WERI-Rb-1 (cell line): Measurements from ENCODE around the gene HMG20B.

Experiments used
- DNase-seq: peaks from one replicate; pipeline ENCODE4 v3.0.0-alpha.2; 2020
- H3K27ac ChIP-seq: fragments of 250-450 bp; sonication (Bioruptor Pico); 2 replicates; pipeline ENCODE4 v1.5.1; 2020; ENCODE audit warnings: mild to moderate bottlenecking, moderate library complexity
- H3K27me3 ChIP-seq: fragments of 250-450 bp; sonication (Bioruptor Pico); 2 replicates; pipeline ENCODE4 v1.5.1; 2021; ENCODE audit warnings: mild to moderate bottlenecking, low read depth, moderate library complexity; ENCODE audit not compliant: insufficient read depth, severe bottlenecking
- H3K36me3 ChIP-seq: fragments of 250-450 bp; sonication (Bioruptor Pico); 2 replicates; pipeline ENCODE4 v1.5.1; 2020; ENCODE audit warnings: mild to moderate bottlenecking, moderate library complexity
- H3K4me3 ChIP-seq: 2 replicates; pipeline ENCODE4 v1.5.1; 2011; ENCODE audit warnings: low read depth, mild to moderate bottlenecking, control low read depth, low read length
- H3K9me3 ChIP-seq: fragments of 250-450 bp; sonication (Bioruptor Pico); 2 replicates; pipeline ENCODE4 v1.5.1; 2021; ENCODE audit warnings: mild to moderate bottlenecking, moderate library complexity; ENCODE audit not compliant: severe bottlenecking
- CTCF ChIP-seq: IDR thresholded peaks from 2 replicates; pipeline ENCODE4 v1.5.1; 2011; ENCODE audit warnings: low read depth, mild to moderate bottlenecking, control low read depth, inconsistent platforms, low read length

HMG20B gene

GRCh38 chr19:3548606-3549005 is 24.1 kb upstream of the HMG20B start:
- no peak for TF ChIP-seq CTCF
- no peak overlapping the region for H3K4me3 ChIP-seq
- no peak overlapping the region for H3K27ac ChIP-seq
- H3K9me3 ChIP-seq = no peaks in the 10 kb centered on the region
- no peaks in the 10 kb centered on the region for H3K27me3 ChIP-seq
- DNase-seq = no peak
- H3K36me3 ChIP-seq = peaks cover 41% of the 10 kb centered on the region

GRCh38 chr19:3549816-3550215 is 22.9 kb upstream of the HMG20B start:
- H3K9me3 ChIP-seq = no peaks in the 10 kb centered on the region
- no peak overlapping the region for H3K4me3 ChIP-seq
- DNase-seq = peak; percentile 70
- TF ChIP-seq CTCF = no peak
- H3K36me3 ChIP-seq = peaks cover 35% of the 10 kb centered on the region
- no peaks in the 10 kb centered on the region for H3K27me3 ChIP-seq
- 0 out of 2 replicates have a peak overlapping the region, but pooled peaks have one; percentile 26 for H3K27ac ChIP-seq

GRCh38 chr19:3550947-3551791 is 21.6 kb upstream of the HMG20B start:
- Histone ChIP-seq H3K4me3 (no peak overlapping the region), H3K36me3 (peaks cover 24% of the 10 kb centered on the region), H3K9me3 (no peaks in the 10 kb centered on the region), H3K27ac (no peak overlapping the region), H3K27me3 (no peaks in the 10 kb centered on the region)
- DNase-seq = no peak
- no peak for TF ChIP-seq CTCF

- Histone ChIP-seq H3K27me3 (no peaks in the 10 kb centered on the region), H3K27ac (no peak overlapping the region), H3K4me3 (no peak overlapping the region), H3K9me3 (no peaks in the 10 kb centered on the region), H3K36me3 (peaks cover 21% of the 10 kb centered on the region)
- no peak for DNase-seq
- TF ChIP-seq CTCF = no peak
These were observed 21.0 kb upstream of the HMG20B start for GRCh38 chr19:3551792-3552095.

GRCh38 chr19:3554254-3555083 is 18.3 kb upstream of the HMG20B start:
- TF ChIP-seq CTCF = no peak
- Histone ChIP-seq H3K4me3 (no peak overlapping the region), H3K27ac (no peak overlapping the region), H3K9me3 (no peaks in the 10 kb centered on the region), H3K36me3 (peaks cover 6% of the 10 kb centered on the region), H3K27me3 (no peaks in the 10 kb centered on the region)
- no peak for DNase-seq
